Transverse colon (tissue), 4 donors: ENCODE results near the gene EIF2AK3.

Source experiments
- EP300 ChIP-seq: sonication (generic); formaldehyde crosslinking; IDR thresholded peaks from one replicate; pipeline ENCODE4 v1.6.1; 2017; ENCODE audit warnings: antibody characterized with exemption, low read depth
- POLR2A ChIP-seq: fragments of 450-650 bp; IDR thresholded peaks from one replicate; pipeline ENCODE4 v1.6.1; 2016; ENCODE audit warnings: antibody characterized with exemption, mild to moderate bottlenecking, moderate library complexity
- POLR2AphosphoS5 ChIP-seq, 3 donors: sonication (generic); formaldehyde crosslinking; IDR thresholded peaks; one replicate each; pipeline ENCODE4 v1.6.1; 2016; ENCODE audit warnings: antibody characterized with exemption in 3 of 3
- TF ChIP-seq, protein P1 (sequence below), 5 experiments: fragments of 200-600 bp in 3 of 5; fragments of 450-650 bp in 2 of 5; sonication (generic) in 3 of 5; IDR thresholded peaks; 1 replicate in 2 of 5; 2 replicates in 3 of 5; pipeline ENCODE4 v1.5.1; 2016 to 2017; ENCODE audit warnings: antibody characterized with exemption in 5 of 5, inconsistent platforms in 3 of 5, mild to moderate bottlenecking in 2 of 5, moderate library complexity in 1 of 5

DNA sequence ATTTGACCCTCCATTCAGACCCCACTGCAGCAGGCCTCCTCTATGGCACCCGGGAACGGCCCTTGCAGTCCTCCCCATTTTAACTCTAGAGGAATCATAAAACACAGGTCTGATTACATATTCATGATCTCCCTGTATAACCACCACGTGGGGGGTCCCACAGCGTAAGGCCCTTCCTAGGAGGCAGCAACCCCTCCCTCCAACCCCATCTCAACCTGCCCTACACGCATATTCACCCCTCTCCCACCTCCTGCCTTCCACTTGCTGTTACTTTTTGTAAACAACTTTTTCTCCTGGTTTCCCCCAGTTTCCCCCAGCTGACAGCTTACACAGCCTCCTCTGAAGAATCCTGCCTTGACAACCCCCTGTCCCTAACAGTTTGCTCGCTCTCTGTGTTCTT is 89.6 kb downstream of the EIF2AK3 start:
- TF ChIP-seq, protein P1, sequence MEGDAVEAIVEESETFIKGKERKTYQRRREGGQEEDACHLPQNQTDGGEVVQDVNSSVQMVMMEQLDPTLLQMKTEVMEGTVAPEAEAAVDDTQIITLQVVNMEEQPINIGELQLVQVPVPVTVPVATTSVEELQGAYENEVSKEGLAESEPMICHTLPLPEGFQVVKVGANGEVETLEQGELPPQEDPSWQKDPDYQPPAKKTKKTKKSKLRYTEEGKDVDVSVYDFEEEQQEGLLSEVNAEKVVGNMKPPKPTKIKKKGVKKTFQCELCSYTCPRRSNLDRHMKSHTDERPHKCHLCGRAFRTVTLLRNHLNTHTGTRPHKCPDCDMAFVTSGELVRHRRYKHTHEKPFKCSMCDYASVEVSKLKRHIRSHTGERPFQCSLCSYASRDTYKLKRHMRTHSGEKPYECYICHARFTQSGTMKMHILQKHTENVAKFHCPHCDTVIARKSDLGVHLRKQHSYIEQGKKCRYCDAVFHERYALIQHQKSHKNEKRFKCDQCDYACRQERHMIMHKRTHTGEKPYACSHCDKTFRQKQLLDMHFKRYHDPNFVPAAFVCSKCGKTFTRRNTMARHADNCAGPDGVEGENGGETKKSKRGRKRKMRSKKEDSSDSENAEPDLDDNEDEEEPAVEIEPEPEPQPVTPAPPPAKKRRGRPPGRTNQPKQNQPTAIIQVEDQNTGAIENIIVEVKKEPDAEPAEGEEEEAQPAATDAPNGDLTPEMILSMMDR (IDR thresholded peaks at IDR 0.05): no peak
- no peak for TF ChIP-seq POLR2A
- TF ChIP-seq POLR2AphosphoS5 (IDR thresholded peaks at IDR 0.05): no peak
- TF ChIP-seq EP300: no peak
